RWPE1 (cell line): ENCODE data around the gene CATSPER4.

ENCODE experiments used
- CTCF ChIA-PET: fragments of 350-600 bp; sonication (Branson Sonifier 250); formaldehyde crosslinking; extraction: SDS; loops from one replicate; lab custom pipeline; 2021; lab: Yijun Ruan, JAX
- POLR2A ChIA-PET: fragments of 400-600 bp; formaldehyde crosslinking; extraction: SDS; loops from one replicate; lab custom pipeline; 2020; ENCODE audit warnings: antibody characterized with exemption; ENCODE audit not compliant: low non-redundant PET; lab: Yijun Ruan, JAX
- DNase-seq: peaks from one replicate; pipeline ENCODE4 v3.0.0; 2012; ENCODE audit warnings: low spot score
- H3K27ac ChIP-seq: fragments of 450-650 bp; 2 replicates; pipeline ENCODE4 v1.5.1; 2017
- CTCF ChIP-seq: fragments of 450-650 bp; conservative IDR thresholded peaks from 2 replicates; pipeline ENCODE4 v1.5.1; 2017; ENCODE audit warnings: low read depth, mild to moderate bottlenecking

The CATSPER4 gene

GRCh38 chr1:26197813-26198212 is 7.4 kb downstream of the CATSPER4 start:
- ChIA-PET POLR2A (no interaction called here), CTCF (interaction anchor here (0.6 kb wide), 1 partner anchor 13 kb away, joined by 3 read pairs; no protein-coding TSS in a partner anchor)
- TF ChIP-seq CTCF = no peak
- DNase-seq = no peak
- no peak overlapping the region for H3K27ac ChIP-seq

GRCh38 chr1:26200413-26200812 is 10.0 kb downstream of the CATSPER4 start:
- no peak for DNase-seq
- ChIA-PET POLR2A (no interaction called here), CTCF (no interaction called here)
- H3K27ac ChIP-seq = no peak overlapping the region
- TF ChIP-seq CTCF = no peak

GRCh38 chr1:26203642-26204318 is 13.4 kb downstream of the CATSPER4 start:
- CTCF ChIA-PET = no interaction called here
- no peak for DNase-seq
- H3K27ac ChIP-seq = no peak overlapping the region
- no peak for TF ChIP-seq CTCF
- POLR2A ChIA-PET = no interaction called here

GRCh38 chr1:26210147-26210870 is 19.9 kb downstream of the CATSPER4 start:
- ChIA-PET POLR2A (interaction anchor here (0.7 kb wide), 1 partner anchor 31 kb away, joined by 3 read pairs; no protein-coding TSS in a partner anchor), CTCF (interaction anchor here (0.7 to 2.1 kb wide), 2 partner anchors 13 to 23 kb away, joined by 3 to 14 read pairs; partner anchors contain the start of gene CEP85)
- no peak overlapping the region for H3K27ac ChIP-seq
- TF ChIP-seq CTCF = no peak
- DNase-seq = no peak

GRCh38 chr1:26212726-26213125 is 22.3 kb downstream of the CATSPER4 start:
- CTCF ChIA-PET = interaction anchor here (0.5 to 2.1 kb wide), 4 partner anchors 21 to 998 kb away, joined by 3 to 14 read pairs (median 6); partner anchors contain the start of gene CEP85
- no peak for TF ChIP-seq CTCF
- no peak for DNase-seq
- POLR2A ChIA-PET = no interaction called here
- no peak overlapping the region for H3K27ac ChIP-seq

GRCh38 chr1:26213335-26213905 is 23.0 kb downstream of the CATSPER4 start:
- POLR2A ChIA-PET = no interaction called here
- no peak for DNase-seq
- H3K27ac ChIP-seq = no peak overlapping the region
- CTCF ChIA-PET = interaction anchor here (0.6 to 1.9 kb wide), 2 partner anchors 204 to 237 kb away, joined by 3 to 5 read pairs; no protein-coding TSS in a partner anchor
- TF ChIP-seq CTCF = no peak
